ENCODE results near the gene PDP2.

The PDP2 gene

GRCh38 chr16:66853261-66854139, 26.8 kb upstream of the PDP2 start:
- no peak for TF ChIP-seq CTCF (IDR thresholded peaks at IDR 0.05; ENCODE audit: borderline replicate concordance, insufficient read depth, low read depth, low read length)
- H3K4me3 ChIP-seq (ENCODE audit: low read depth, low read length) = no peak overlapping the region

- H3K4me3 ChIP-seq (ENCODE audit: low read depth, low read length) = no peak overlapping the region
- no peak for TF ChIP-seq CTCF (IDR thresholded peaks at IDR 0.05; ENCODE audit: borderline replicate concordance, insufficient read depth, low read depth, low read length)
These were observed 24.1 kb upstream of the PDP2 start for GRCh38 chr16:66856184-66856730.

GRCh38 chr16:66856801-66857200, 23.5 kb upstream of the PDP2 start:
- no peak for TF ChIP-seq CTCF (IDR thresholded peaks at IDR 0.05; ENCODE audit: borderline replicate concordance, insufficient read depth, low read depth, low read length)
- no peak overlapping the region for H3K4me3 ChIP-seq (ENCODE audit: low read depth, low read length)

- H3K4me3 ChIP-seq (ENCODE audit: low read depth, low read length) = no peak overlapping the region
- no peak for TF ChIP-seq CTCF (IDR thresholded peaks at IDR 0.05; ENCODE audit: borderline replicate concordance, insufficient read depth, low read depth, low read length)
These were observed 22.9 kb upstream of the PDP2 start for GRCh38 chr16:66857437-66857836.

GRCh38 chr16:66858740-66859396, 21.4 kb upstream of the PDP2 start:
- TF ChIP-seq CTCF (IDR thresholded peaks at IDR 0.05; ENCODE audit: borderline replicate concordance, insufficient read depth, low read depth, low read length) = no peak
- H3K4me3 ChIP-seq (ENCODE audit: low read depth, low read length) = no peak overlapping the region

GRCh38 chr16:66859397-66860068, 20.8 kb upstream of the PDP2 start:
- TF ChIP-seq CTCF (IDR thresholded peaks at IDR 0.05; ENCODE audit: borderline replicate concordance, insufficient read depth, low read depth, low read length) = no peak
- no peak overlapping the region for H3K4me3 ChIP-seq (ENCODE audit: low read depth, low read length)

Data from GM12875 (cell line).